Keratinocyte (primary cell): Measurements from ENCODE around the gene MUL1. TPM values are rescaled to one million over a fixed set of nuclear protein-coding genes. Genes with fewer than 3 reads are reported as not detected.

Experiments used
- DNase-seq: peaks from one replicate; pipeline ENCODE4 v3.0.0-alpha.2; 2011; ENCODE audit warnings: low read depth, missing footprints, low spot score
- FAIRE-seq: peaks from 2 replicates; lab custom pipeline; 2011; peaks lifted over from hg19 to GRCh38; lab: Jason Lieb, UNC
- H2AFZ ChIP-seq: 2 replicates; pipeline ENCODE4 v1.6.0; 2012; ENCODE audit warnings: low read length, control low read depth, inconsistent platforms; ENCODE audit not compliant: control insufficient read depth
- H3K27ac ChIP-seq: 2 replicates; pipeline ENCODE4 v1.5.1; 2011; ENCODE audit warnings: low read length; ENCODE audit not compliant: control insufficient read depth, insufficient read depth
- H3K27me3 ChIP-seq: 3 replicates; pipeline ENCODE4 v1.6.0; 2011; ENCODE audit warnings: low read length; ENCODE audit not compliant: control insufficient read depth, insufficient read depth; ENCODE audit errors: extremely low read depth
- H3K36me3 ChIP-seq, 2 experiments: 2 replicates in 1 of 2; 3 replicates in 1 of 2; pipeline ENCODE4 v1.5.1; 2011; ENCODE audit warnings: low read length in 2 of 2, mild to moderate bottlenecking in 1 of 2; ENCODE audit not compliant: control insufficient read depth in 2 of 2, insufficient read depth in 2 of 2; ENCODE audit errors: extremely low read depth in 1 of 2
- H3K4me1 ChIP-seq: 3 replicates; pipeline ENCODE4 v1.5.1; 2011; ENCODE audit warnings: low read length; ENCODE audit not compliant: control insufficient read depth, insufficient read depth; ENCODE audit errors: extremely low read depth
- H3K4me2 ChIP-seq: 3 replicates; pipeline ENCODE4 v1.6.0; 2011; ENCODE audit warnings: low read depth, low read length; ENCODE audit not compliant: control insufficient read depth, insufficient read depth; ENCODE audit errors: extremely low read depth
- H3K4me3 ChIP-seq, 3 experiments: fragments of 200-600 bp in 1 of 3; sonication (generic) in 1 of 3; 2 replicates in 2 of 3; 3 replicates in 1 of 3; pipeline ENCODE4 v1.5.1; 2011 to 2016; ENCODE audit warnings: low read length in 3 of 3, mild to moderate bottlenecking in 3 of 3, control low read depth in 2 of 3, inconsistent platforms in 1 of 3, low read depth in 1 of 3, mixed read lengths in 1 of 3, mixed run types in 1 of 3, moderate library complexity in 1 of 3; ENCODE audit not compliant: control insufficient read depth in 2 of 3, insufficient read depth in 2 of 3; ENCODE audit errors: extremely low read depth in 1 of 3
- H3K79me2 ChIP-seq: 2 replicates; pipeline ENCODE4 v1.6.0; 2012; ENCODE audit warnings: low read length; ENCODE audit not compliant: control insufficient read depth, insufficient read depth
- H3K9ac ChIP-seq: 3 replicates; pipeline ENCODE4 v1.6.0; 2011; ENCODE audit warnings: low read length; ENCODE audit not compliant: control insufficient read depth, insufficient read depth; ENCODE audit errors: extremely low read depth
- H3K9me1 ChIP-seq: 3 replicates; pipeline ENCODE4 v1.6.0; 2011; ENCODE audit warnings: low read length; ENCODE audit not compliant: control insufficient read depth, insufficient read depth; ENCODE audit errors: extremely low read depth
- H3K9me3 ChIP-seq: 2 replicates; pipeline ENCODE4 v1.5.1; 2012; ENCODE audit warnings: low read depth, low read length; ENCODE audit not compliant: control insufficient read depth
- H4K20me1 ChIP-seq: 3 replicates; pipeline ENCODE4 v1.6.0; 2011; ENCODE audit warnings: low read length; ENCODE audit not compliant: control insufficient read depth, insufficient read depth; ENCODE audit errors: extremely low read depth
- CTCF ChIP-seq, 3 experiments: IDR thresholded peaks in 1 of 3; conservative IDR thresholded peaks in 1 of 3; optimal IDR thresholded peaks in 1 of 3; 2 replicates in 2 of 3; 3 replicates in 1 of 3; pipeline versions ENCODE3 to v1.5.1; 2011; ENCODE audit warnings: low read length in 3 of 3, mild to moderate bottlenecking in 3 of 3, moderate library complexity in 2 of 3, control low read depth in 1 of 3, inconsistent platforms in 1 of 3; ENCODE audit not compliant: insufficient read depth in 2 of 3; ENCODE audit errors: extremely low read depth in 1 of 3
- EZH2 ChIP-seq: IDR thresholded peaks from one replicate; pipeline ENCODE4 v1.6.1; 2012; ENCODE audit warnings: inconsistent platforms, mild to moderate bottlenecking, low read length, moderate library complexity
- dilution Hi-C: fragments of 300-500 bp; cut with MboI; formaldehyde crosslinking; loops from one replicate; pipeline ENCODE4 v1.7.0; 2020; ENCODE audit warnings: low sequenced_read_pairs; ENCODE audit not compliant: extremely low pct_ligation_motif_present
- polyA plus RNA-seq, 5 experiments: library from polyadenylated mRNA; depleted of rRNA in 3 of 5; stranded (reverse) in 3 of 5; stranded (forward) in 1 of 5; unstranded in 1 of 5; fragments of >200 nt; gene quantifications; 1 replicate in 1 of 5; 2 replicates in 3 of 5; 3 replicates in 1 of 5; pipeline versions ENCODE4 v1.2.1 to v1.2.3, GENCODE V29; 2011 to 2012; ENCODE audit warnings: missing spikeins in 2 of 5, low read depth in 1 of 5, low replicate concordance in 1 of 5

MUL1 gene
- polyA plus RNA-seq, 1 donor (not counting 4 experiments of a cell fraction or from before 2014, with no cell fraction given): 28.2 TPM

GRCh38 chr1:20555025-20555757 lies 47.2 kb upstream of the MUL1 start:
- H3K9ac ChIP-seq: no peak overlapping the region
- H3K4me3 ChIP-seq: no peak overlapping the region
- DNase-seq (no peak), FAIRE-seq (peak; percentile 5)
- no peak overlapping the region for H3K4me2 ChIP-seq
- no peak overlapping the region for H3K27ac ChIP-seq
- no peaks in the 10 kb centered on the region for H3K9me1 ChIP-seq
- no peak overlapping the region for H2AFZ ChIP-seq
- no peaks in the 10 kb centered on the region for H3K9me3 ChIP-seq
- H3K4me1 ChIP-seq: peaks cover 5% of the 10 kb centered on the region
- H3K79me2 ChIP-seq: no peaks in the 10 kb centered on the region
- H3K36me3 ChIP-seq: no peaks in the 10 kb centered on the region
- no peaks in the 10 kb centered on the region for H4K20me1 ChIP-seq
- H3K27me3 ChIP-seq: peaks cover 47% of the 10 kb centered on the region
- TF ChIP-seq CTCF (optimal IDR thresholded peaks at IDR 0.05 in 1 of 3, IDR thresholded peaks at IDR 0.05 in 1 of 3, conservative IDR thresholded peaks at IDR 0.05 in 1 of 3; ENCODE audit: extremely low read depth in 1 of 3, insufficient read depth in 2 of 3, low read length in 3 of 3) (no peak), EZH2 (no peak)
- dilution Hi-C loops: no loop called here

GRCh38 chr1:20552728-20553445 lies 44.9 kb upstream of the MUL1 start:
- no peaks in the 10 kb centered on the region for H3K36me3 ChIP-seq
- dilution Hi-C loops: no loop called here
- H3K9me3 ChIP-seq: no peaks in the 10 kb centered on the region
- H4K20me1 ChIP-seq: no peaks in the 10 kb centered on the region
- DNase-seq: no peak
- no peak for FAIRE-seq
- TF ChIP-seq EZH2 (peak; percentile 86), CTCF (optimal IDR thresholded peaks at IDR 0.05 in 1 of 3, IDR thresholded peaks at IDR 0.05 in 1 of 3, conservative IDR thresholded peaks at IDR 0.05 in 1 of 3; ENCODE audit: extremely low read depth in 1 of 3, insufficient read depth in 2 of 3, low read length in 3 of 3) (no peak)
- no peak overlapping the region for H3K27ac ChIP-seq
- peaks cover 57% of the 10 kb centered on the region for H3K27me3 ChIP-seq
- peaks cover 5% of the 10 kb centered on the region for H3K4me1 ChIP-seq
- H3K9me1 ChIP-seq: no peaks in the 10 kb centered on the region
- peak overlapping the region in 1 of 3 experiments; percentile 31 for H3K4me3 ChIP-seq
- H3K79me2 ChIP-seq: no peaks in the 10 kb centered on the region
- H3K4me2 ChIP-seq: peak overlapping the region; percentile 42
- no peak overlapping the region for H3K9ac ChIP-seq
- no peak overlapping the region for H2AFZ ChIP-seq
